GM23248 (cell line): ENCODE data around the gene ATXN7. TPM values are rescaled to one million over a fixed set of nuclear protein-coding genes. Genes with fewer than 3 reads are reported as not detected.

ENCODE experiments used
- DNase-seq: peaks from one replicate; pipeline ENCODE4 v3.0.0-alpha.2; 2015
- H2AFZ ChIP-seq: fragments of 200-600 bp; sonication (generic); 2 replicates; pipeline ENCODE4 v1.6.1; 2016; ENCODE audit warnings: antibody characterized with exemption
- H3F3A ChIP-seq: fragments of 200-600 bp; sonication (generic); 2 replicates; pipeline ENCODE4 v1.6.1; 2016; ENCODE audit warnings: mild to moderate bottlenecking, antibody characterized with exemption, mixed run types; ENCODE audit not compliant: insufficient read depth
- H3K27ac ChIP-seq: fragments of 200-600 bp; sonication (generic); 2 replicates; pipeline ENCODE4 v1.5.1; 2016; ENCODE audit warnings: mild to moderate bottlenecking
- H3K27me3 ChIP-seq: fragments of 200-600 bp; sonication (generic); replicated peaks from 2 replicates; pipeline ENCODE4 v1.6.1; 2016; ENCODE audit warnings: mild to moderate bottlenecking; ENCODE audit not compliant: insufficient read depth
- H3K36me3 ChIP-seq: fragments of 200-600 bp; sonication (generic); 2 replicates; pipeline ENCODE4 v1.6.1; 2016; ENCODE audit warnings: low read depth, mild to moderate bottlenecking
- H3K4me1 ChIP-seq: fragments of 200-600 bp; sonication (generic); 2 replicates; pipeline ENCODE4 v1.6.1; 2016; ENCODE audit warnings: mild to moderate bottlenecking; ENCODE audit not compliant: insufficient read depth
- H3K4me2 ChIP-seq: fragments of 200-600 bp; sonication (generic); one replicate; pipeline ENCODE4 v1.6.1; 2016; ENCODE audit warnings: mild to moderate bottlenecking; ENCODE audit not compliant: unreplicated experiment
- H3K4me3 ChIP-seq: fragments of 200-600 bp; sonication (generic); 2 replicates; pipeline ENCODE4 v1.5.1; 2016; ENCODE audit warnings: mild to moderate bottlenecking
- H3K79me2 ChIP-seq: fragments of 200-600 bp; sonication (generic); 2 replicates; pipeline ENCODE4 v1.6.1; 2016; ENCODE audit warnings: mild to moderate bottlenecking; ENCODE audit not compliant: insufficient read depth
- H3K9ac ChIP-seq: fragments of 200-600 bp; sonication (generic); 2 replicates; pipeline ENCODE4 v1.6.1; 2016; ENCODE audit warnings: mild to moderate bottlenecking
- H3K9me2 ChIP-seq: fragments of 200-600 bp; sonication (generic); 2 replicates; pipeline ENCODE4 v1.6.1; 2016; ENCODE audit warnings: mixed run types, mild to moderate bottlenecking, moderate library complexity; ENCODE audit not compliant: insufficient read depth
- H3K9me3 ChIP-seq: fragments of 200-600 bp; sonication (generic); one replicate; pipeline ENCODE4 v1.6.1; 2017; ENCODE audit warnings: low read depth
- H4K20me1 ChIP-seq: fragments of 200-600 bp; sonication (generic); 2 replicates; pipeline ENCODE4 v1.6.0; 2016; ENCODE audit not compliant: insufficient read depth
- EZH2 ChIP-seq: fragments of 200-600 bp; sonication (generic); IDR thresholded peaks from 2 replicates; pipeline ENCODE4 v1.6.1; 2018; ENCODE audit warnings: antibody characterized with exemption, mild to moderate bottlenecking; ENCODE audit not compliant: insufficient read depth, poor library complexity, severe bottlenecking
- EZH2phosphoT487 ChIP-seq: fragments of 200-600 bp; sonication (generic); IDR thresholded peaks from 2 replicates; pipeline ENCODE4 v1.6.1; 2018; ENCODE audit warnings: antibody characterized with exemption, moderate library complexity, mild to moderate bottlenecking, low read depth; ENCODE audit not compliant: insufficient read depth
- WGBS, 2 experiments: methylation state at CpG; one replicate each; pipeline ENCODE4 v1.1.6; 2015 to 2017; ENCODE audit warnings: low lambda C conversion rate in 2 of 2, low coverage in 1 of 2; ENCODE audit errors: missing lambda C conversion rate in 2 of 2; 5-methylcytosine and 5-hydroxymethylcytosine counted together
- in situ Hi-C: fragments of 300-500 bp; cut with MboI; formaldehyde crosslinking; loops from 2 replicates; pipeline ENCODE4 v1.15.0; 2020
- polyA plus RNA-seq: library from polyadenylated mRNA; unstranded; fragments of >200 nt; fragmentation: Nextera tagmentation; extraction: Ambion mirVana; gene quantifications from 2 replicates; pipeline ENCODE4 v1.2.1, GENCODE V29; 2016
- total RNA-seq: library from RNA; depleted of rRNA; stranded (reverse); fragments of >200 nt; shearing (Covaris generic); gene quantifications from 2 replicates; pipeline ENCODE4 v1.2.3, GENCODE V29; 2014

ATXN7 gene
- total and polyA plus RNA-seq, 2 experiments from 2014 or later, result 2.4 to 3.9 TPM

GRCh38 chr3:63995086-63995485 is 131.4 kb downstream of the ATXN7 start:
- WGBS, 2 experiments, result 88 to 98% methylated on average over 4 to 5 of the region's 5 CpGs
- no peak for TF ChIP-seq EZH2phosphoT487
- no peak for TF ChIP-seq EZH2
- Histone ChIP-seq H3K27me3 (no peaks in the 10 kb centered on the region), H3K27ac (no peak overlapping the region), H3K36me3 (peaks cover 57% of the 10 kb centered on the region), H3K4me1 (no peaks in the 10 kb centered on the region), H3K79me2 (peaks cover 9% of the 10 kb centered on the region; the same call in 1 of the 2 replicates), H3F3A (peaks cover 16% of the 10 kb centered on the region), H2AFZ (no peak overlapping the region), H3K9ac (no peak overlapping the region), H4K20me1 (no peaks in the 10 kb centered on the region), H3K4me3 (no peak overlapping the region), H3K9me2 (no peaks in the 10 kb centered on the region), H3K9me3 (no peaks in the 10 kb centered on the region), H3K4me2 (no peak overlapping the region)
- no peak for DNase-seq
- in situ Hi-C loops, result loop anchor here (25.0 kb wide), 1 partner anchor 633 kb away; no protein-coding TSS in a partner anchor

GRCh38 chr3:63998852-63999754 is 135.4 kb downstream of the ATXN7 start:
- WGBS, 2 experiments, result 76 to 79% methylated on average over 10 of the region's 10 CpGs
- H3K9me2 ChIP-seq, result no peaks in the 10 kb centered on the region
- peaks cover 46% of the 10 kb centered on the region; the same call in 1 of the 2 replicates for H3K36me3 ChIP-seq

GRCh38 chr3:64000453-64001055 is 136.9 kb downstream of the ATXN7 start:
- TF ChIP-seq EZH2 (no peak), EZH2phosphoT487 (no peak)
- no peak overlapping the region for H3K4me2 ChIP-seq
- no peaks in the 10 kb centered on the region for H3K9me3 ChIP-seq
- in situ Hi-C loops, result no loop called here
- DNase-seq, result no peak
- WGBS, 2 experiments, result 88 to 92% methylated on average over 9 of the region's 9 CpGs
- 0 out of 2 replicates have a peak, but pooled peaks cover 12% of the 10 kb centered on the region for H3F3A ChIP-seq
- H3K27ac ChIP-seq, result no peak overlapping the region
- H3K4me3 ChIP-seq, result no peak overlapping the region
- H3K36me3 ChIP-seq, result peaks cover 38% of the 10 kb centered on the region; the same call in 1 of the 2 replicates
- no peaks in the 10 kb centered on the region for H4K20me1 ChIP-seq
- no peak overlapping the region for H3K9ac ChIP-seq
- no peak overlapping the region for H2AFZ ChIP-seq
- H3K79me2 ChIP-seq, result peaks cover 12% of the 10 kb centered on the region
- H3K27me3 ChIP-seq, result no peaks in the 10 kb centered on the region
- no peaks in the 10 kb centered on the region for H3K4me1 ChIP-seq
- no peaks in the 10 kb centered on the region for H3K9me2 ChIP-seq

More at GRCh38 chr3:63998852-63999754, 135.4 kb downstream of the ATXN7 start:
- DNase-seq, result no peak
- H2AFZ ChIP-seq, result no peak overlapping the region
- 0 out of 2 replicates have a peak, but pooled peaks cover 12% of the 10 kb centered on the region for H3F3A ChIP-seq
- H4K20me1 ChIP-seq, result no peaks in the 10 kb centered on the region
- no peak overlapping the region for H3K4me2 ChIP-seq
- H3K4me3 ChIP-seq, result no peak overlapping the region
- H3K9ac ChIP-seq, result no peak overlapping the region
- in situ Hi-C loops, result loop anchor here (25.0 kb wide), 1 partner anchor 637 kb away; no protein-coding TSS in a partner anchor
- no peaks in the 10 kb centered on the region for H3K4me1 ChIP-seq
- TF ChIP-seq EZH2phosphoT487 (no peak), EZH2 (no peak)
- H3K79me2 ChIP-seq, result peaks cover 12% of the 10 kb centered on the region
- no peak overlapping the region for H3K27ac ChIP-seq
- no peaks in the 10 kb centered on the region for H3K27me3 ChIP-seq
- no peaks in the 10 kb centered on the region for H3K9me3 ChIP-seq

- no peak for TF ChIP-seq EZH2phosphoT487
- Histone ChIP-seq H3K27ac (no peak overlapping the region), H3K79me2 (peaks cover 12% of the 10 kb centered on the region), H3K9ac (no peak overlapping the region), H3K4me2 (no peak overlapping the region), H3K9me3 (no peaks in the 10 kb centered on the region), H3K4me1 (no peaks in the 10 kb centered on the region), H4K20me1 (no peaks in the 10 kb centered on the region), H3F3A (0 out of 2 replicates have a peak, but pooled peaks cover 21% of the 10 kb centered on the region), H3K36me3 (peaks cover 33% of the 10 kb centered on the region; the same call in 1 of the 2 replicates), H3K27me3 (no peaks in the 10 kb centered on the region), H2AFZ (no peak overlapping the region), H3K9me2 (no peaks in the 10 kb centered on the region), H3K4me3 (no peak overlapping the region)
- no peak for DNase-seq
- in situ Hi-C loops, result no loop called here
- WGBS, 2 experiments, result 81 to 96% methylated on average over 4 of the region's 4 CpGs
Observed at GRCh38 chr3:64002233-64002632, 138.6 kb downstream of the ATXN7 start.
